Smooth muscle cell of the brain vasculature (primary cell): ENCODE data around the gene USP10.

Experiments used
- DNase-seq: peaks from one replicate; pipeline ENCODE4 v3.0.0-alpha.2; 2012; ENCODE audit warnings: low read depth, low spot score

USP10 gene

GRCh38 chr16:84800158-84800978, 100.6 kb downstream of the USP10 start:
- no peak for DNase-seq

GRCh38 chr16:84803146-84803545, 103.3 kb downstream of the USP10 start:
- DNase-seq, result no peak

GRCh38 chr16:84804326-84804725, 104.5 kb downstream of the USP10 start:
- DNase-seq, result no peak

GRCh38 chr16:84806256-84806889, 106.6 kb downstream of the USP10 start:
- peak; percentile 59 for DNase-seq

- no peak for DNase-seq
Measured at GRCh38 chr16:84806890-84807258, 107.1 kb downstream of the USP10 start.

- DNase-seq, result no peak
Measured at GRCh38 chr16:84807776-84808175, 108.0 kb downstream of the USP10 start.

GRCh38 chr16:84808826-84809225, 109.0 kb downstream of the USP10 start:
- DNase-seq, result no peak

- no peak for DNase-seq
Measured at GRCh38 chr16:84810518-84811273, 110.9 kb downstream of the USP10 start.

- DNase-seq, result no peak
Measured at GRCh38 chr16:84811529-84811928, 111.7 kb downstream of the USP10 start.

GRCh38 chr16:84813141-84813934, 113.5 kb downstream of the USP10 start:
- DNase-seq, result no peak

- DNase-seq, result no peak
Measured at GRCh38 chr16:84815462-84815861, 115.7 kb downstream of the USP10 start.

- no peak for DNase-seq
Measured at GRCh38 chr16:84816023-84816422, 116.2 kb downstream of the USP10 start.

- DNase-seq, result no peak
Measured at GRCh38 chr16:84816485-84816884, 116.7 kb downstream of the USP10 start.

- DNase-seq, result no peak
Measured at GRCh38 chr16:84817206-84817605, 117.4 kb downstream of the USP10 start.

GRCh38 chr16:84817613-84818012, 117.8 kb downstream of the USP10 start:
- DNase-seq, result no peak

- no peak for DNase-seq
Measured at GRCh38 chr16:84818133-84818532, 118.3 kb downstream of the USP10 start.

- no peak for DNase-seq
Measured at GRCh38 chr16:84818989-84819643, 119.3 kb downstream of the USP10 start.

- no peak for DNase-seq
Measured at GRCh38 chr16:84819644-84820304, 120.0 kb downstream of the USP10 start, which contains the start of gene CRISPLD2. Gene CRISPLD2 (plus strand): TSS chr16:84819985. CDS start chr16:84838496, 18,511 bp downstream.

- no peak for DNase-seq
Measured at GRCh38 chr16:84820305-84820684, 120.5 kb downstream of the USP10 start.

GRCh38 chr16:84820771-84821170, 121.0 kb downstream of the USP10 start:
- DNase-seq, result no peak

GRCh38 chr16:84821179-84821578, 121.4 kb downstream of the USP10 start:
- DNase-seq, result no peak
